Thyroid gland (tissue), 4 donors: ENCODE data around the gene CYTH1. TPM values are rescaled to one million over a fixed set of nuclear protein-coding genes. Genes with fewer than 3 reads are reported as not detected.
A peak's percentile ranks its signal among the peaks of the same experiment; 100 is the strongest.

Source experiments
- DNase-seq, 2 donors: peaks; one replicate each; pipeline ENCODE4 v3.0.0-alpha.2; 2019
- H3K27ac ChIP-seq, 3 donors: fragments of 200-600 bp; sonication (generic); 1 replicate in 2 of 3; 2 replicates in 1 of 3; pipeline ENCODE4 v1.5.1; 2016 to 2019; ENCODE audit warnings: mild to moderate bottlenecking in 1 of 3, moderate library complexity in 1 of 3
- H3K27me3 ChIP-seq: fragments of 200-600 bp; sonication (generic); one replicate; pipeline ENCODE4 v1.5.1; 2019
- H3K36me3 ChIP-seq, 2 donors: fragments of 200-600 bp; sonication (generic); one replicate each; pipeline ENCODE4 v1.5.1; 2016 to 2019
- H3K4me1 ChIP-seq, 2 donors: fragments of 200-600 bp; sonication (generic); one replicate each; pipeline ENCODE4 v1.5.1; 2017 to 2019
- H3K4me3 ChIP-seq, 3 donors: fragments of 200-600 bp; sonication (generic); replicated peaks in 1 of 3; 1 replicate in 2 of 3; 2 replicates in 1 of 3; pipeline ENCODE4 v1.5.1; 2016; ENCODE audit warnings: mild to moderate bottlenecking in 1 of 3
- H3K9me3 ChIP-seq: fragments of 200-600 bp; sonication (generic); one replicate; pipeline ENCODE4 v1.5.1; 2017
- CTCF ChIP-seq, 6 experiments: fragments of 200-600 bp in 3 of 6; fragments of 450-650 bp in 3 of 6; sonication (generic) in 3 of 6; IDR thresholded peaks; one replicate each; pipeline ENCODE4 v1.5.1; 2016 to 2019; ENCODE audit warnings: antibody characterized with exemption in 6 of 6, mild to moderate bottlenecking in 2 of 6, inconsistent platforms in 1 of 6, moderate library complexity in 1 of 6
- POLR2A ChIP-seq, 2 donors: fragments of 450-650 bp; IDR thresholded peaks; one replicate each; pipeline ENCODE4 v1.6.1; 2017; ENCODE audit warnings: antibody characterized with exemption in 2 of 2, mild to moderate bottlenecking in 2 of 2, moderate library complexity in 1 of 2
- WGBS, 2 donors: methylation state at CpG; one replicate each; pipeline ENCODE4 v1.1.5; 2017; 5-methylcytosine and 5-hydroxymethylcytosine counted together
- intact Hi-C: fragments of 100-400 bp; cut with DNase I; formaldehyde crosslinking; loops from one replicate; pipeline ENCODE4 v1.15.1; 2023
- total RNA-seq, 4 donors: library from RNA; depleted of rRNA; stranded (reverse); fragments of >200 nt; gene quantifications; one replicate each; pipeline ENCODE4 v1.2.3, GENCODE V29; 2016

CYTH1 gene
- total RNA-seq, 4 donors from 2014 or later = 69.0 to 94.5 (median 75.7) TPM

DNA sequence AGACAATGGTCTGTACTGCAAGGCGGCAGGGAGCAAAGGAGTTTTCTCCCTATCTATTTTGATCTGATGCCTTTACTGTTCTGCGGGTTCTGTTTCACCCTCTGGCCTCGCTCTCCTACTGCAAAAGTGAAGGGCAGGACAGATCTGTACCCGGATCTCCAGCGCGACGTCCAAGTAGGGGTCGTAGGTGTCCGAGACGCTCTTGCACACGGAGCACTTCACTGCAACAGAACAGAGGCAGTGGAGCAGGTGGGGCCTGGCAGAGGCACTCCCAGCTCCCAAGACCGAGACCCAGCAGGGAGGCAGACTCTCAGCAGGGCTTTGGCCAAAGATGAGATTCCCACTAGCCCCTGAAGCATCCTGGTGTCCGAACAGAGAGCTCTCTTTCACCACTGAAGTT lies 38.8 kb upstream of the CYTH1 start:
- Histone ChIP-seq H3K27ac (no peak overlapping the region), H3K36me3 (peaks cover 75 to 77% of the 10 kb centered on the region in 2 donors), H3K27me3 (no peaks in the 10 kb centered on the region), H3K4me1 (no peaks in the 10 kb centered on the region), H3K9me3 (no peaks in the 10 kb centered on the region), H3K4me3 (no peak overlapping the region)
- intact Hi-C loops = no loop called here
- DNase-seq = no peak
- TF ChIP-seq POLR2A (IDR thresholded peaks at IDR 0.05) (no peak), CTCF (IDR thresholded peaks at IDR 0.05) (no peak)
- WGBS, 2 donors = 92 to 94% methylated on average over 13 of the region's 13 CpGs

GRCh38 chr17:78819806-78820792 lies 38.0 kb upstream of the CYTH1 start:
- Histone ChIP-seq H3K4me3 (no peak overlapping the region), H3K27me3 (no peaks in the 10 kb centered on the region), H3K36me3 (peaks cover 73 to 77% of the 10 kb centered on the region in 2 donors), H3K27ac (peak overlapping the region in 1 of 3 donors; percentile 29), H3K4me1 (no peaks in the 10 kb centered on the region), H3K9me3 (no peaks in the 10 kb centered on the region)
- intact Hi-C loops = no loop called here
- TF ChIP-seq POLR2A (IDR thresholded peaks at IDR 0.05) (no peak), CTCF (IDR thresholded peaks at IDR 0.05) (no peak)
- DNase-seq = no peak
- WGBS, 2 donors = 96% methylated on average over 17 to 18 of the region's 18 CpGs

GRCh38 chr17:78819402-78819801 lies 37.3 kb upstream of the CYTH1 start:
- Histone ChIP-seq H3K36me3 (peaks cover 74 to 80% of the 10 kb centered on the region in 2 donors), H3K9me3 (no peaks in the 10 kb centered on the region), H3K4me1 (no peaks in the 10 kb centered on the region), H3K4me3 (no peak overlapping the region), H3K27ac (peak overlapping the region in 2 of 3 donors; percentile 29 to 69), H3K27me3 (no peaks in the 10 kb centered on the region)
- no peak for DNase-seq
- no peak for TF ChIP-seq CTCF (IDR thresholded peaks at IDR 0.05)
- TF ChIP-seq POLR2A (IDR thresholded peaks at IDR 0.05) = no peak
- WGBS, 2 donors = 72 to 88% methylated on average over 8 of the region's 8 CpGs
- intact Hi-C loops = no loop called here

DNA sequence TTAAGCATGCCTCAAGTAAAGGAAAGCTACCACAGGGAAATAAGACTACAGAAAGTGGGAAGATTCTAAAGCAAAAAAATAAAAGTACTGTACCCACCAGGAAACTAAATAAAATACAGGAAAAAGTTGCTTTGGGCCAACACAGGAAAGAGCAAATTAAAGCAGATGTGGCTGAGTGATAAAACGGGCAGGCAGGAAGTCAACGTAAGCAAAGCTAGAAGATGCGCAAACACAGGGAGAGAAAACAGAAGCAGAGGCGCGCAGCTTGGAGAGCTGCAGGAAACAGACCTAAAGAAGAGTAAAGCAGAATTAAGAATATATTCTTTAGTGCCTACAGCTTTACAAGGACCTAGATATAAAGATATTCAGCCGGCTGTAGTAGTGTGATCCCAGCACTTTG lies 36.9 kb upstream of the CYTH1 start:
- H3K36me3 ChIP-seq = peaks cover 78 to 82% of the 10 kb centered on the region in 2 donors
- no peaks in the 10 kb centered on the region for H3K27me3 ChIP-seq
- no peaks in the 10 kb centered on the region for H3K4me1 ChIP-seq
- H3K9me3 ChIP-seq = no peaks in the 10 kb centered on the region
- 71 to 76% methylated on average over 6 of the region's 6 CpGs for WGBS, 2 donors
- no peak overlapping the region for H3K4me3 ChIP-seq
- H3K27ac ChIP-seq = peak overlapping the region in 2 of 3 donors; percentile 29 to 70
- intact Hi-C loops = no loop called here
- no peak for TF ChIP-seq POLR2A (IDR thresholded peaks at IDR 0.05)
- TF ChIP-seq CTCF (IDR thresholded peaks at IDR 0.05) = no peak
- no peak for DNase-seq
